ENCODE results near the gene SEMA5A.

Gene SEMA5A

DNA sequence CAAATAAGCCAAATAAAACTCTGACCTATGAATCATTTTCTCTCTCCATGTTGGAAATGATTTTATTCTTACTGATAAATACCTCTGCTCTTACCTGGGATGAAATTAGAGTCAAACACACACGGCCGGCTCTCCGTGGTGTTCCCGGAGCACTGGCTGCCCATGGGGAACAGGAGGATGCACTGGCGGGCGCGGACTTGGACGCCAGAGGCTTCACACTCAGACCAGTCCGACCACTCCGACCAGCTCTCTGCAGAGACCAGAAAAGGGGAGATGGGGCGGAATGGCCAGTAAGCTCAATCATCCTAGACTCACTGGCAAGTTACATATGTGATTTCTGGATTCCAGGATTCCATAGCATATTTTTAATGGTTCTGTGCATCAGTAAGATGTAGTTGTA, 494.1 kb downstream of the SEMA5A start:
- no peak for DNase-seq (ENCODE audit: low read depth in 1 of 2, low spot score in 1 of 2)
- no peak for TF ChIP-seq GABPA (IDR thresholded peaks at IDR 0.05; ENCODE audit: low read depth)
- TF ChIP-seq, protein P1, sequence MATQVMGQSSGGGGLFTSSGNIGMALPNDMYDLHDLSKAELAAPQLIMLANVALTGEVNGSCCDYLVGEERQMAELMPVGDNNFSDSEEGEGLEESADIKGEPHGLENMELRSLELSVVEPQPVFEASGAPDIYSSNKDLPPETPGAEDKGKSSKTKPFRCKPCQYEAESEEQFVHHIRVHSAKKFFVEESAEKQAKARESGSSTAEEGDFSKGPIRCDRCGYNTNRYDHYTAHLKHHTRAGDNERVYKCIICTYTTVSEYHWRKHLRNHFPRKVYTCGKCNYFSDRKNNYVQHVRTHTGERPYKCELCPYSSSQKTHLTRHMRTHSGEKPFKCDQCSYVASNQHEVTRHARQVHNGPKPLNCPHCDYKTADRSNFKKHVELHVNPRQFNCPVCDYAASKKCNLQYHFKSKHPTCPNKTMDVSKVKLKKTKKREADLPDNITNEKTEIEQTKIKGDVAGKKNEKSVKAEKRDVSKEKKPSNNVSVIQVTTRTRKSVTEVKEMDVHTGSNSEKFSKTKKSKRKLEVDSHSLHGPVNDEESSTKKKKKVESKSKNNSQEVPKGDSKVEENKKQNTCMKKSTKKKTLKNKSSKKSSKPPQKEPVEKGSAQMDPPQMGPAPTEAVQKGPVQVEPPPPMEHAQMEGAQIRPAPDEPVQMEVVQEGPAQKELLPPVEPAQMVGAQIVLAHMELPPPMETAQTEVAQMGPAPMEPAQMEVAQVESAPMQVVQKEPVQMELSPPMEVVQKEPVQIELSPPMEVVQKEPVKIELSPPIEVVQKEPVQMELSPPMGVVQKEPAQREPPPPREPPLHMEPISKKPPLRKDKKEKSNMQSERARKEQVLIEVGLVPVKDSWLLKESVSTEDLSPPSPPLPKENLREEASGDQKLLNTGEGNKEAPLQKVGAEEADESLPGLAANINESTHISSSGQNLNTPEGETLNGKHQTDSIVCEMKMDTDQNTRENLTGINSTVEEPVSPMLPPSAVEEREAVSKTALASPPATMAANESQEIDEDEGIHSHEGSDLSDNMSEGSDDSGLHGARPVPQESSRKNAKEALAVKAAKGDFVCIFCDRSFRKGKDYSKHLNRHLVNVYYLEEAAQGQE (IDR thresholded peaks at IDR 0.05; ENCODE audit: insufficient replicate concordance, low read depth): no peak
- no peaks in the 10 kb centered on the region for H3K27me3 ChIP-seq (ENCODE audit: insufficient read depth, poor library complexity, severe bottlenecking)
- no peak overlapping the region for H3K4me3 ChIP-seq (replicated peaks; ENCODE audit: insufficient read depth, low read length)
- no peak overlapping the region for H3K27ac ChIP-seq (replicated peaks)

DNA sequence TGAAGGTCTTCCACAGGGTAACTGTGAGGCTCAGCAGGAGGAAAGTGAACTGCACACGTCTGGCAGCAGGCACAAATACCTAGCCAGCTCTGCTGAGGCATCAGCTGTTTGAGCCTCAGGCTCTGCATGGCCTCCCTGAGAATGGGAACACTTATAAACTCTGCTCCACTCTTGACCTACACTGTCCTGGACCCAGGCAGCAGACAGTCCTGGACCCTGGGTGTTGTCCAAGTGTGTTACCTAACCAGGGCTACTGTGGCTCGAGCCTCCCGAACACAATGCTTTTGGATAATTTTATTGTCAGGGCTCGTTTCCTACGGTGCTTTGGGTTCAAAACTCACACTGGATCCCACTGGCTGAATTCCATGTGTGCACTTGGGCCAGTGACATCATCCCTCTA, 497.9 kb downstream of the SEMA5A start:
- DNase-seq (ENCODE audit: low read depth in 1 of 2, low spot score in 1 of 2): no peak
- Histone ChIP-seq H3K27me3 (ENCODE audit: insufficient read depth, poor library complexity, severe bottlenecking) (no peaks in the 10 kb centered on the region), H3K27ac (replicated peaks) (no peak overlapping the region), H3K4me3 (replicated peaks; ENCODE audit: insufficient read depth, low read length) (no peak overlapping the region)
- TF ChIP-seq SPI1 (IDR thresholded peaks at IDR 0.05; ENCODE audit: borderline replicate concordance, low read depth): no peak
- TF ChIP-seq, protein P2, sequence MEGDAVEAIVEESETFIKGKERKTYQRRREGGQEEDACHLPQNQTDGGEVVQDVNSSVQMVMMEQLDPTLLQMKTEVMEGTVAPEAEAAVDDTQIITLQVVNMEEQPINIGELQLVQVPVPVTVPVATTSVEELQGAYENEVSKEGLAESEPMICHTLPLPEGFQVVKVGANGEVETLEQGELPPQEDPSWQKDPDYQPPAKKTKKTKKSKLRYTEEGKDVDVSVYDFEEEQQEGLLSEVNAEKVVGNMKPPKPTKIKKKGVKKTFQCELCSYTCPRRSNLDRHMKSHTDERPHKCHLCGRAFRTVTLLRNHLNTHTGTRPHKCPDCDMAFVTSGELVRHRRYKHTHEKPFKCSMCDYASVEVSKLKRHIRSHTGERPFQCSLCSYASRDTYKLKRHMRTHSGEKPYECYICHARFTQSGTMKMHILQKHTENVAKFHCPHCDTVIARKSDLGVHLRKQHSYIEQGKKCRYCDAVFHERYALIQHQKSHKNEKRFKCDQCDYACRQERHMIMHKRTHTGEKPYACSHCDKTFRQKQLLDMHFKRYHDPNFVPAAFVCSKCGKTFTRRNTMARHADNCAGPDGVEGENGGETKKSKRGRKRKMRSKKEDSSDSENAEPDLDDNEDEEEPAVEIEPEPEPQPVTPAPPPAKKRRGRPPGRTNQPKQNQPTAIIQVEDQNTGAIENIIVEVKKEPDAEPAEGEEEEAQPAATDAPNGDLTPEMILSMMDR (IDR thresholded peaks at IDR 0.05; ENCODE audit: insufficient read depth, low read length): no peak
- TF ChIP-seq GABPA (IDR thresholded peaks at IDR 0.05; ENCODE audit: low read depth): no peak
- no peak for TF ChIP-seq POLR2AphosphoS5 (IDR thresholded peaks at IDR 0.05; ENCODE audit: low read depth)
- TF ChIP-seq, protein P1 (IDR thresholded peaks at IDR 0.05; ENCODE audit: insufficient replicate concordance, low read depth): no peak

DNA sequence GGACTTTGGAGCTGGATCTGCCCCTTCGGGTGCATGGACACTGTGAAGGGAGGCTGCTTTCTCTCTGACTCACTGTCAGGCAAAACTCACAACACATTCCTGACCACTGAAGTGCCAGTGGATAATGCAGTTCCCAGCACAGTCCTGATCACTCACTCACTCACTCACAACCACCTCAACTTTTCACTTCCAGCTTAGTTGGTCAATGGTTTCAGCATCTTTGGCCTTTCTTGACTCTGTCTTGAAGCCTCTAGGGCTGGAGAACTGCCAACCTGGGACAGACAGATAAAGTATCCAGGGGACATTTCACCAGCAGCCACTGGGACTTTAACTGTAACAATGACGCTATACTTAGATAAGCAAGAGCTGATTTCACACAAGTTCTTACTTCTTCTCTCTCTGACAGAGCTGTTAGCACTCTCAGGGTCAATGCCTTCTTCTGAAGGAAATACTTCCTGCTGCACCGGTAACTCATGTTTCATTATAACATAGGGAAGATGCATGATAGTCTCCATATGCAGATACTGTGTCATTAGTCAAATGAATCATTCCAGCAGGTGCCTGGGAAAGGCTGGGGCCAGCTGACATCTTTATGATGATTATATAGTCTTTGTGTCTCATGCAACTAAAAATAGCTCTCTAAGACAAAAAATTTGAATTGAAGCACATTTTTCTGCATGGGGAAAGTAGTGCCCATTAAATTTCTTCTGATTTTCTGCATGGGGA, 499.0 kb downstream of the SEMA5A start:
- Histone ChIP-seq H3K27me3 (ENCODE audit: insufficient read depth, poor library complexity, severe bottlenecking) (no peaks in the 10 kb centered on the region), H3K4me3 (replicated peaks; ENCODE audit: insufficient read depth, low read length) (no peak overlapping the region), H3K27ac (replicated peaks) (no peak overlapping the region)
- TF ChIP-seq POLR2AphosphoS5 (IDR thresholded peaks at IDR 0.05; ENCODE audit: low read depth) (no peak), GABPA (IDR thresholded peaks at IDR 0.05; ENCODE audit: low read depth) (no peak), SPI1 (IDR thresholded peaks at IDR 0.05; ENCODE audit: borderline replicate concordance, low read depth) (no peak)
- TF ChIP-seq, protein P2 (IDR thresholded peaks at IDR 0.05; ENCODE audit: insufficient read depth, low read length): no peak
- TF ChIP-seq, protein P1 (IDR thresholded peaks at IDR 0.05; ENCODE audit: insufficient replicate concordance, low read depth): no peak
- DNase-seq (ENCODE audit: low read depth in 1 of 2, low spot score in 1 of 2): no peak
